HL-60 (cell line): Measurements from ENCODE around the gene RPL3.
"Not testable (repeated sequence)": the region's sequence is repeated elsewhere in the genome, so short reads cannot be mapped to it uniquely, and the experiment has no call there.

Experiments
- POLR2AphosphoS5 ChIP-seq: IDR thresholded peaks from 2 replicates; pipeline ENCODE4 v1.6.1; 2012; ENCODE audit warnings: low read depth
- TF ChIP-seq, protein P1 (sequence below): IDR thresholded peaks from one replicate; pipeline ENCODE4 v1.5.1; 2011; ENCODE audit warnings: low read length, control low read depth, inconsistent platforms; ENCODE audit not compliant: insufficient read depth

DNA sequence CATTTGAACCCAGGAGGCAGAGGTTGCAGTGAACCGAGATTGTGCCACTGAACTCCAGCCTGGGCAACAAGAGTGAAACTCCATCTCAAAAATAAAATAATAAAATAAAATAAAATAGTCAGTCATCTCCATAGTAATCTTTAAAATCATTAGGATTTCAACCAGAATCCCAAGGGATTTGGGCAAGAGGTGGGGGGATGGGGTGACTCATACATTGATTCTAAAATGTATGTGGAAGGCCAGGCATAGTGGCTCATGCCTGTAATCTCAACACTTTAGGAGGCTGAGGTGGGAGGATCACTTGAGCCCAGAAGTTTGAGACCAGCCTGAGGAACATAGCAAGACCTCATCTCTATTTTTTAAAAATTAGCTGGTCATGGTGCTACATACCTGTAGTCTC is 11.1 kb upstream of the RPL3 start:
- TF ChIP-seq, protein P1, sequence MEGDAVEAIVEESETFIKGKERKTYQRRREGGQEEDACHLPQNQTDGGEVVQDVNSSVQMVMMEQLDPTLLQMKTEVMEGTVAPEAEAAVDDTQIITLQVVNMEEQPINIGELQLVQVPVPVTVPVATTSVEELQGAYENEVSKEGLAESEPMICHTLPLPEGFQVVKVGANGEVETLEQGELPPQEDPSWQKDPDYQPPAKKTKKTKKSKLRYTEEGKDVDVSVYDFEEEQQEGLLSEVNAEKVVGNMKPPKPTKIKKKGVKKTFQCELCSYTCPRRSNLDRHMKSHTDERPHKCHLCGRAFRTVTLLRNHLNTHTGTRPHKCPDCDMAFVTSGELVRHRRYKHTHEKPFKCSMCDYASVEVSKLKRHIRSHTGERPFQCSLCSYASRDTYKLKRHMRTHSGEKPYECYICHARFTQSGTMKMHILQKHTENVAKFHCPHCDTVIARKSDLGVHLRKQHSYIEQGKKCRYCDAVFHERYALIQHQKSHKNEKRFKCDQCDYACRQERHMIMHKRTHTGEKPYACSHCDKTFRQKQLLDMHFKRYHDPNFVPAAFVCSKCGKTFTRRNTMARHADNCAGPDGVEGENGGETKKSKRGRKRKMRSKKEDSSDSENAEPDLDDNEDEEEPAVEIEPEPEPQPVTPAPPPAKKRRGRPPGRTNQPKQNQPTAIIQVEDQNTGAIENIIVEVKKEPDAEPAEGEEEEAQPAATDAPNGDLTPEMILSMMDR: not testable (repeated sequence)
- TF ChIP-seq POLR2AphosphoS5: not testable (repeated sequence)
